H1 (cell line): ENCODE data around the gene LPP. TPM values are rescaled to one million over a fixed set of nuclear protein-coding genes. Genes with fewer than 3 reads are reported as not detected.

ENCODE experiments used
- CTCF ChIA-PET: fragments of 300-600 bp; sonication (Branson Sonifier 250); formaldehyde crosslinking; loops from one replicate; lab custom pipeline; 2021; ENCODE audit not compliant: partially characterized antibody; lab: Charles Lee
- POLR2A ChIA-PET: fragments of 300-600 bp; sonication (Branson Sonifier 250); formaldehyde crosslinking; loops from one replicate; lab custom pipeline; 2021; ENCODE audit warnings: inconsistent platforms; ENCODE audit not compliant: partially characterized antibody; lab: Charles Lee
- DNase-seq, 2 experiments: peaks; one replicate each; pipeline versions ENCODE4 v3.0.0 to v3.0.0-alpha.2; 2010 to 2022; ENCODE audit warnings: low spot score in 2 of 2, low read depth in 1 of 2, mixed read lengths in 1 of 2
- FAIRE-seq: peaks from 2 replicates; lab custom pipeline; 2011; peaks lifted over from hg19 to GRCh38; lab: Jason Lieb, UNC
- H2AFZ ChIP-seq: 2 replicates; pipeline ENCODE4 v1.8.1; 2012; ENCODE audit warnings: low read length, inconsistent platforms
- H2AK5ac ChIP-seq: 2 replicates; pipeline ENCODE4 v1.6.1; 2013; ENCODE audit warnings: low read depth, low read length
- H2BK120ac ChIP-seq: replicated peaks from 2 replicates; pipeline ENCODE3; 2013; ENCODE audit warnings: low read depth, low read length, inconsistent platforms
- H2BK12ac ChIP-seq: 2 replicates; pipeline ENCODE4 v1.6.1; 2013; ENCODE audit warnings: low read depth, low read length
- H2BK15ac ChIP-seq: 2 replicates; pipeline ENCODE4 v1.6.1; 2013; ENCODE audit warnings: low read length
- H2BK20ac ChIP-seq: 2 replicates; pipeline ENCODE4 v1.6.1; 2013; ENCODE audit warnings: low read length
- H2BK5ac ChIP-seq: 2 replicates; pipeline ENCODE4 v1.6.1; 2013; ENCODE audit warnings: low read depth, low read length
- H3K14ac ChIP-seq: 2 replicates; pipeline ENCODE4 v1.6.1; 2013; ENCODE audit warnings: inconsistent platforms; ENCODE audit not compliant: insufficient read length
- H3K18ac ChIP-seq: 2 replicates; pipeline ENCODE4 v1.6.1; 2013; ENCODE audit warnings: low read length; ENCODE audit errors: extremely low read depth
- H3K23ac ChIP-seq: 2 replicates; pipeline ENCODE4 v1.6.1; 2013; ENCODE audit warnings: inconsistent platforms; ENCODE audit not compliant: insufficient read length
- H3K23me2 ChIP-seq: 2 replicates; pipeline ENCODE4 v1.6.1; 2013; ENCODE audit warnings: low read depth, low read length
- H3K27ac ChIP-seq: 2 replicates; pipeline ENCODE4 v1.6.1; 2011; ENCODE audit warnings: low read depth, low read length, inconsistent platforms
- H3K27me3 ChIP-seq, 4 experiments: replicated peaks in 1 of 4; 1 replicate in 1 of 4; 2 replicates in 3 of 4; pipeline versions ENCODE4 v1.6.1 to v1.8.1; 2011 to 2013; ENCODE audit warnings: low read length in 3 of 4, mild to moderate bottlenecking in 3 of 4, inconsistent platforms in 2 of 4, mixed read lengths in 2 of 4, moderate library complexity in 1 of 4; ENCODE audit not compliant: control insufficient read depth in 3 of 4, insufficient read depth in 3 of 4; ENCODE audit errors: extremely low read depth in 1 of 4
- H3K36me3 ChIP-seq, 4 experiments: 2 replicates each; pipeline versions ENCODE4 v1.6.1 to v1.8.1; 2011 to 2013; ENCODE audit warnings: mild to moderate bottlenecking in 4 of 4, low read length in 3 of 4, moderate library complexity in 2 of 4, control low read depth in 1 of 4, inconsistent platforms in 1 of 4; ENCODE audit not compliant: insufficient read depth in 4 of 4, control insufficient read depth in 2 of 4
- H3K4ac ChIP-seq: replicated peaks from 2 replicates; pipeline ENCODE3; 2013; ENCODE audit warnings: low read length, low read depth, mixed read lengths, inconsistent platforms; ENCODE audit not compliant: insufficient read length
- H3K4me1 ChIP-seq, 4 experiments: replicated peaks in 1 of 4; 1 replicate in 1 of 4; 2 replicates in 3 of 4; pipeline versions ENCODE4 v1.6.1 to v1.8.1; 2011 to 2013; ENCODE audit warnings: low read length in 3 of 4, inconsistent platforms in 2 of 4, mixed read lengths in 1 of 4; ENCODE audit not compliant: insufficient read depth in 4 of 4, control insufficient read depth in 3 of 4
- H3K4me2 ChIP-seq, 2 experiments: 2 replicates each; pipeline versions ENCODE4 v1.6.1 to v1.8.1; 2011 to 2013; ENCODE audit warnings: low read depth in 2 of 2, low read length in 2 of 2, control low read depth in 1 of 2, inconsistent platforms in 1 of 2, mild to moderate bottlenecking in 1 of 2; ENCODE audit not compliant: insufficient read depth in 1 of 2
- H3K4me3 ChIP-seq, 4 experiments: fragments of 200-600, 300-600 bp in 1 of 4; sonication (generic), shearing (Covaris generic), sonication (Bioruptor Twin) in 1 of 4; 2 replicates each; pipeline versions ENCODE4 v1.5.1 to v1.8.1; 2011 to 2016; ENCODE audit warnings: low read length in 4 of 4, low read depth in 3 of 4, control low read depth in 2 of 4, inconsistent platforms in 2 of 4, mild to moderate bottlenecking in 2 of 4, mixed read lengths in 1 of 4, moderate library complexity in 1 of 4; ENCODE audit not compliant: insufficient read depth in 2 of 4; ENCODE audit errors: extremely low read depth in 1 of 4
- H3K56ac ChIP-seq: replicated peaks from 2 replicates; pipeline ENCODE3; 2013; ENCODE audit warnings: low read depth, mild to moderate bottlenecking, mixed read lengths, low read length, inconsistent platforms; ENCODE audit not compliant: insufficient read length
- H3K79me1 ChIP-seq: 2 replicates; pipeline ENCODE4 v1.6.1; 2013; ENCODE audit warnings: low read depth, low read length, control low read depth
- H3K79me2 ChIP-seq, 2 experiments: 2 replicates each; pipeline versions ENCODE4 v1.6.1 to v1.8.1; 2012 to 2013; ENCODE audit warnings: low read length in 2 of 2, mild to moderate bottlenecking in 2 of 2, inconsistent platforms in 1 of 2; ENCODE audit not compliant: insufficient read depth in 2 of 2, control insufficient read depth in 1 of 2
- H3K9ac ChIP-seq, 4 experiments: replicated peaks in 1 of 4; 1 replicate in 1 of 4; 2 replicates in 3 of 4; pipeline versions ENCODE4 v1.6.1 to v1.8.1; 2011 to 2013; ENCODE audit warnings: low read depth in 3 of 4, low read length in 3 of 4, control low read depth in 2 of 4, mild to moderate bottlenecking in 2 of 4, moderate library complexity in 2 of 4, inconsistent platforms in 1 of 4; ENCODE audit errors: extremely low read depth in 1 of 4
- H3K9me3 ChIP-seq, 2 experiments: 2 replicates each; pipeline versions ENCODE4 v1.6.1 to v1.8.1; 2012 to 2013; ENCODE audit warnings: mild to moderate bottlenecking in 2 of 2, moderate library complexity in 2 of 2, control low read depth in 1 of 2, inconsistent platforms in 1 of 2, low read depth in 1 of 2, low read length in 1 of 2, mixed read lengths in 1 of 2; ENCODE audit not compliant: insufficient read depth in 2 of 2
- H4K20me1 ChIP-seq, 2 experiments: replicated peaks in 1 of 2; 2 replicates each; pipeline versions ENCODE3 to v1.8.1; 2011 to 2013; ENCODE audit warnings: inconsistent platforms in 2 of 2, low read length in 2 of 2, mild to moderate bottlenecking in 1 of 2; ENCODE audit not compliant: insufficient read depth in 2 of 2, control insufficient read depth in 1 of 2
- H4K5ac ChIP-seq: 2 replicates; pipeline ENCODE4 v1.6.1; 2013; ENCODE audit warnings: low read length, low read depth, mixed read lengths, inconsistent platforms; ENCODE audit not compliant: insufficient read length
- H4K8ac ChIP-seq: 2 replicates; pipeline ENCODE4 v1.8.0; 2013; ENCODE audit warnings: mild to moderate bottlenecking, moderate library complexity, low read length, inconsistent platforms; ENCODE audit not compliant: insufficient read depth; ENCODE audit errors: extremely low read depth
- H4K91ac ChIP-seq: replicated peaks from 2 replicates; pipeline ENCODE3; 2013; ENCODE audit warnings: low read length, mixed read lengths, inconsistent platforms; ENCODE audit not compliant: insufficient read length
- BRCA1 ChIP-seq: IDR thresholded peaks from 2 replicates; pipeline ENCODE4 v1.6.1; 2012; ENCODE audit warnings: low read depth, low read length, improper control_type of control experiment
- FOSL1 ChIP-seq: IDR thresholded peaks from 2 replicates; pipeline ENCODE4 v1.6.1; 2011; ENCODE audit warnings: mild to moderate bottlenecking, low read depth, low read length, moderate library complexity; ENCODE audit not compliant: insufficient read depth
- RBBP5 ChIP-seq: IDR thresholded peaks from 2 replicates; pipeline ENCODE4 v1.7.1; 2012; ENCODE audit warnings: low read depth, mild to moderate bottlenecking, inconsistent platforms, low read length, moderate library complexity, borderline replicate concordance
- TCF12 ChIP-seq: IDR thresholded peaks from 2 replicates; pipeline ENCODE4 v1.6.1; 2011; ENCODE audit warnings: low read depth, mild to moderate bottlenecking, low read length
- WGBS, 2 experiments: shearing (Covaris generic) in 1 of 2; methylation state at CpG; one replicate each; pipeline versions ENCODE4 v1.1.6 to v1.1.7; 2013 to 2015; ENCODE audit warnings: low lambda C conversion rate in 2 of 2, mixed read lengths in 2 of 2, inconsistent platforms in 1 of 2, low coverage in 1 of 2, missing lambda C conversion rate in 1 of 2; ENCODE audit not compliant: insufficient replicate concordance in 2 of 2, insufficient coverage in 1 of 2, insufficient read length in 1 of 2; ENCODE audit errors: extremely low coverage in 1 of 2, missing lambda C conversion rate in 1 of 2; 5-methylcytosine and 5-hydroxymethylcytosine counted together
- polyA plus RNA-seq, 7 experiments: library from polyadenylated mRNA; depleted of rRNA in 3 of 7; stranded (reverse) in 5 of 7; unstranded in 2 of 7; fragments of >200 nt in 5 of 7; fragments of 200-250 nt in 2 of 7; gene quantifications; 1 replicate in 5 of 7; 2 replicates in 1 of 7; 4 replicates in 1 of 7; pipeline versions ENCODE4 v1.2.1 to v1.2.3, GENCODE V29; 2011 to 2013; ENCODE audit warnings: missing spikeins in 2 of 7, mixed read lengths in 2 of 7
- total RNA-seq: library from RNA; stranded (reverse); fragmentation: NEBNext Ultra II Directional; extraction: Animal tissue kit (Norgen Biotek cat#: 25700); gene quantifications from 2 replicates; pipeline ENCODE4 v1.2.1, GENCODE V29; 2021
- TF ChIP-seq, protein P1 (sequence below), 3 experiments: IDR thresholded peaks; 1 replicate in 2 of 3; 2 replicates in 1 of 3; pipeline versions ENCODE4 v1.5.1 to v1.6.1; 2011; ENCODE audit warnings: low read length in 3 of 3, mild to moderate bottlenecking in 3 of 3, inconsistent platforms in 2 of 3, low read depth in 1 of 3, moderate library complexity in 1 of 3; ENCODE audit not compliant: insufficient read depth in 1 of 3; ENCODE audit errors: control extremely low read depth in 1 of 3

LPP gene
- total and polyA plus RNA-seq, 2 of the 8 experiments (the other 6 are each of a cell fraction or from before 2014, with no cell fraction given), result 10.0 to 53.3 TPM

DNA sequence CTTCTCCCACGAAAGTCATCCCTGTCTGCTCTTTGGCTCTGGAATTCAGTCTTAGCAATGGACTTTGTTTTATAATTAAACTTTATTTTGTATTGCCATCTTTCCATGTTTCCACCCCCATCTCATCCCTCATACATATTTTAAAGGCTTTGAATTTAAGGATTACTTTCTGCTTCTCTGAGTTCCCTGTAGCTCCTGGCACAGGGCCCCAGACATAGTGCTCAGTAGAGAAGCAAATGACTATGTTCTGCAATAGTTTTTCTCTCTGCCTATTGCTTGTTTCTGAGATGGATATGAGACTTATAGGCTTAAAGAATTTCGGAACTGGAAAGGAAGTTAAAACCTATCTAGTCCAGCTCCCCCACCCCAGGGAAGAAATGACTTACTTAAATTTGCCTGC lies 197.0 kb downstream of the LPP start:
- no peak for FAIRE-seq
- TF ChIP-seq, protein P1, sequence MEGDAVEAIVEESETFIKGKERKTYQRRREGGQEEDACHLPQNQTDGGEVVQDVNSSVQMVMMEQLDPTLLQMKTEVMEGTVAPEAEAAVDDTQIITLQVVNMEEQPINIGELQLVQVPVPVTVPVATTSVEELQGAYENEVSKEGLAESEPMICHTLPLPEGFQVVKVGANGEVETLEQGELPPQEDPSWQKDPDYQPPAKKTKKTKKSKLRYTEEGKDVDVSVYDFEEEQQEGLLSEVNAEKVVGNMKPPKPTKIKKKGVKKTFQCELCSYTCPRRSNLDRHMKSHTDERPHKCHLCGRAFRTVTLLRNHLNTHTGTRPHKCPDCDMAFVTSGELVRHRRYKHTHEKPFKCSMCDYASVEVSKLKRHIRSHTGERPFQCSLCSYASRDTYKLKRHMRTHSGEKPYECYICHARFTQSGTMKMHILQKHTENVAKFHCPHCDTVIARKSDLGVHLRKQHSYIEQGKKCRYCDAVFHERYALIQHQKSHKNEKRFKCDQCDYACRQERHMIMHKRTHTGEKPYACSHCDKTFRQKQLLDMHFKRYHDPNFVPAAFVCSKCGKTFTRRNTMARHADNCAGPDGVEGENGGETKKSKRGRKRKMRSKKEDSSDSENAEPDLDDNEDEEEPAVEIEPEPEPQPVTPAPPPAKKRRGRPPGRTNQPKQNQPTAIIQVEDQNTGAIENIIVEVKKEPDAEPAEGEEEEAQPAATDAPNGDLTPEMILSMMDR (IDR thresholded peaks at IDR 0.05; ENCODE audit: control extremely low read depth in 1 of 3, insufficient read depth in 1 of 3, low read depth in 1 of 3, low read length in 3 of 3), result no peak
- TF ChIP-seq FOSL1 (no peak), TCF12 (no peak), BRCA1 (no peak), RBBP5 (no peak)
- TF ChIP-seq, all 59 proteins: peak for 0
- Histone ChIP-seq H2BK12ac (no peak overlapping the region), H3K9ac (no peak overlapping the region), H3K14ac (no peak overlapping the region), H4K91ac (no peak overlapping the region), H3K4me2 (no peak overlapping the region), H3K4ac (no peak overlapping the region), H2AFZ (no peak overlapping the region), H3K4me1 (no peaks in the 10 kb centered on the region), H4K8ac (no peak overlapping the region), H3K23ac (no peak overlapping the region), H2BK20ac (no peak overlapping the region), H3K23me2 (no peaks in the 10 kb centered on the region; the same call in 1 of the 2 replicates), H3K79me2 (no peaks in the 10 kb centered on the region), H2AK5ac (no peak overlapping the region), H3K27me3 (no peaks in the 10 kb centered on the region), H4K5ac (no peak overlapping the region), H2BK15ac (no peak overlapping the region), H3K56ac (no peak overlapping the region), H3K9me3 (no peaks in the 10 kb centered on the region), H3K18ac (no peak overlapping the region), H3K36me3 (no peaks in the 10 kb centered on the region), H3K4me3 (no peak overlapping the region), H3K79me1 (no peaks in the 10 kb centered on the region), H4K20me1 (no peaks in the 10 kb centered on the region), H3K27ac (no peak overlapping the region), H2BK5ac (no peak overlapping the region), H2BK120ac (no peak overlapping the region)
- DNase-seq, result no peak
- ChIA-PET CTCF (interaction anchor here (0.9 to 2.3 kb wide), 6 partner anchors 12 to 611 kb away, joined by 3 to 12 read pairs (median 5); no protein-coding TSS in a partner anchor), POLR2A (interaction anchor here (0.9 kb wide), 1 partner anchor 197 kb away, joined by 4 read pairs; the partner anchor contains the start of gene LPP)
- WGBS, 2 experiments, result 96% methylated on average over 2 of the region's 2 CpGs; no CpG with 5 or more reads in 1 of the 2 experiments
